ENCODE results near the gene CENPQ. TPM values are rescaled to one million over a fixed set of nuclear protein-coding genes. Genes with fewer than 3 reads are reported as not detected.

CENPQ gene
- polyA plus RNA-seq, 3 donors = 11.0 to 15.5 (median 11.0) TPM

DNA sequence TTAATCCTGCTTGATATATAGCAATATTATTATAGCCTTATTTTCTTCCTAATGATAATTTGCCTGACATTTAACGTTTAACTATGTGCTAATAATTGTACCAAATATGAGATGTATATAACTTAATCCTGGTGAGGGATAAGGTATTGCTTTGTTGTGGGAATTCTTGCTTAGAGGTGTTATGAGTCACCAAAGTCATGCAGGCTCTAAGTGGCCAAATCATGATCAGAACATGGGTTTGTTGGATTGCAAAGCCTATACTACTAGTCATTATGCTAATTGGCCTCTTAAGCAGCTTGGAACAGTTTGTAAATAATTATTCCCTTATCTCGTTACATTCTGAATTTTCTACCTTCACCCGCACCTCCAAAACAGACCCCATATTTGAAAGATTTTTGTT, 65.4 kb downstream of the CENPQ start:
- no peak for DNase-seq (ENCODE audit: extremely low read depth in 1 of 11, low read depth in 9 of 11, low spot score in 4 of 11)

DNA sequence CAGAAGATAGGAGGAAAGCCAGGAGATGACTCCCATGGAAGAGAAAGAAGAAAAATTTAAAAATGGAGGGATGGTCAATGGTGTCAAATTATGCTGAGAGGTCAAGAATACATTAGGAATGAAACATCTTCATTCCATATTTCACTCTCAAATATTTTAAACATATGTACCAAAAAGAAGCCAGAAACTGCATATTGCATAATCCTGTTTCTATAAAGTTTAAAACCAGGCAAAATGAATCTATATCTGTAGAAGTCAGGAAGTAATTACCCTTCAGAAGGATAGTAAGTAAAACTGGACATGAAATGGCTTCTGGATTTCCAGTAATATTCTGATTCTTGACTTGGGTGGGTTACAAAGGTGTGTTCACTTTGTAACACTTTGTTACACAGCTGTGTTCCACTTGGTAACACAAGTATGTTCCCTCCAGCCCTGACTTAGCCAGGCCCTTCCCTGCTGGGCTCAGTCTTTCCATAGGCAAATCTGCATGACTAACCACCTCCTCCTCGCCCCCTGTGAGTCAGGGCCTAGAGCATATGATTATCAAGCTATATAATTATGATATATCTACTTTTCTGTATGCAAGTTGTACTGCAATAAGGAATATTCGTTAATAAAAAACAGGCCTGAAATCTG, 67.1 kb downstream of the CENPQ start:
- DNase-seq (ENCODE audit: extremely low read depth in 1 of 11, low read depth in 9 of 11, low spot score in 4 of 11) = no peak

DNA sequence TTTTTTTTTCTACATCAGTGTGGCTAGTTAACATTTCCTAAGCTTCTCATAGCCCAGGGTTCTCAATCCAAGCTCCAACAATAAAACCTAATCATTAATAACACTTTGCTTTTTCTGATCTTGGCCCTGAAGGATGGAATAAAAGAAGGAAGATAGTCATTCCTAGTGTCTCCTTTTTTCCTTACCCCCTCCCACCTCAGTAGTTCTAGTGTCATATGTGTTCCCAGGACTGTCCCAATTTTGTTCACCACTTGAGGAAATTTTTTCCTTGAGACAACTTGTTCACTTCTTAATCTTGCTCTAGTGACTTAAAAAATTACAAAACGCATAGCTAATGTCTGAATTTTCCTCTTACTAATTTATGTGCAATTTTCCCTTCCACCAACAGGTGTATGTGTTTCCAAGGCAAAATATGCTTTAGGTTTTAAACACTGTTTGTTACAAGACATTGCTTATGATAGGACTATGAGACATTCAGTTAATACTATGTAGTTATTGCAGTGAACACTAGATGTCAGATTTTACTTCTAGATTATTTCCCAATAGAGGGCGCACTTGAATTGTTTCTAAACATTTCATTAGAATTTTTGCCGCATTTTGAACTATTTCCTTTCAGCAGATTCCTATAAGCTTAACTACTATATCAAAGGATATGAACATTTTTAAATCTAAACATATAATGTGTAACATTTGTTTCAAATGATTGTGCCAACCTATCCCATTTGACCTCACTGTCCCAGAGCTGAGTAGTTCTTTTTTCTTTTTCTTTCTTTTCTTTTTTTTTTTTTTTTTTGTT, 68.8 kb downstream of the CENPQ start:
- DNase-seq (ENCODE audit: extremely low read depth in 1 of 11, low read depth in 9 of 11, low spot score in 4 of 11) = peak in 6 of 11 donors; percentile 22 to 47 (median 28)

DNA sequence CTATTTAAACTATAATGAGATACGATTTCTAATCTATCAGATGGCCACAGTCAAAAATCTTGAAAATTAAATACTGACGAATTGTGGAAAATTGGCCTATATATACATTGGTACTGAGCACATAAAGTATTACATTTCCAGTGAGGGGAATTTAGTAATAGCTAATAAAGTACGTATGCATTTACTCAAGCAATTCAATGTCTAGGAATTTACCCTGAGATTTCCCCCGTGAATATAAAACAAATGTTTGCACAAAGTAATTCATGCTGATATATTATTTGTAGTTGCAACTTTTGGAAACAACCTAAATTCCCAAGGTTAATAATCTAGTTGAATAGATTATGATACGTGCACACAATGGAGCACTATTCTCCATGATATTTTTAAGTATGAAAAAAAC, 72.6 kb downstream of the CENPQ start:
- no peak for DNase-seq (ENCODE audit: extremely low read depth in 1 of 11, low read depth in 9 of 11, low spot score in 4 of 11)

DNA sequence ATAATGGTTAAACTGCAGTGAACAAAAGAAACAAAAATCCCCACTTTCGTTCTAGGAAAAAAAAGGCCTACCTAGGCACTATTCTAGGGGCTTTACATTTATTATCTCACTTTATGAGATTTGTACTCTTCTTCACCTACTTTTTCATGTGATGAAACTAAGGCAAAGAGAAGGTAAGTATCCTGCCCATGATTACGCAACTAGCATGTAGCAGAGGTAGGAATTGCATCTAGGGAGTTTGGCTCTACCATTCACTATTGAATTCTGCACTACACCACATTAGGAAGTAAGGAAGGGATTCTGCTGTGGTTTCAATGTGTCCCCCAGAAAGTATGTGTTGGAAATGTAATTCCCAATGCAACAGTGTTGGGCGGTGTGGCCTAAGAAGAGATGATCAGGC, 75.9 kb downstream of the CENPQ start:
- no peak for DNase-seq (ENCODE audit: extremely low read depth in 1 of 11, low read depth in 9 of 11, low spot score in 4 of 11)

DNA sequence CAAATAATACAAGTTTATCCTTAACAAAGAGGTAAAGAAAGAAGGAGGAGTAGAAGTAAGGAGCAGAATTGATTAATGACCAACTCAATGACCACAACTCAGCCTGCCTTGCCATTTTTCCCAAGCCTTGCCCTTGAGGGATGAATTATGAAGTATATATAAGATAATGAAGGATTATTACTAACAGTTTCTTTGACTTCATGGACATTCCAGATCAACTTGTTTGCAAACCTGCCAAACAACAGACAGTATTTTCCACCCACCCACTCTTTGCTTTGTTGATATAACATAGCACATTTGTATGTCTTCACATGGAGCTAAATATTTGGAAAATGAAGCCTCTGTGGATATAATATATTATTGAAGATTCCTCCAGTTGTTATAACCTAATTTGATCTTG, 77.4 kb downstream of the CENPQ start:
- DNase-seq (ENCODE audit: extremely low read depth in 1 of 11, low read depth in 9 of 11, low spot score in 4 of 11) = no peak

DNA sequence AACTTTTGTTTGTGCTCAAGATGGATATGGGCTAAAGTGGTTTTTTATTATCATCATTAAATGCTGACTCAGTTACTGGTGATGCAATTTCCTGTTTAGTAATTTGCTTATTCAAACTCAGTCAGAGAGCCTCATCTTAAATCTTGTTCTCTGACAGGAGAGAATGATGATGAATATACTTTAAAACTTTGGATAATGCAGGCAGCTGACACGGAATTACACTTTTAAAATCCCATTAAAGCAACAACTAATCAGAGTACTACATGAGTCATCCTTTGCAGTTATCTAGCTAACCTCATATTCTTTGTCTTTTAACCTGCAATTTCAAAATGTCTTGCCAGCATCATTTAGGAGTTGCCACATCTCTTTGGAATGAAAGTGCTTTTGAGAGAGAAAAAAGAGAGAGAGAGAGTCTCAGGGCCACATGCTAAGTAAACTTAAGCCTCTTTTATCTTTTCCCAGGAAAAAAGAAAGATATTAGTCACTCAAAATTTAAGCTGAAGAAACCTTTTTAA, 78.1 kb downstream of the CENPQ start:
- DNase-seq (ENCODE audit: extremely low read depth in 1 of 11, low read depth in 9 of 11, low spot score in 4 of 11) = no peak

DNA sequence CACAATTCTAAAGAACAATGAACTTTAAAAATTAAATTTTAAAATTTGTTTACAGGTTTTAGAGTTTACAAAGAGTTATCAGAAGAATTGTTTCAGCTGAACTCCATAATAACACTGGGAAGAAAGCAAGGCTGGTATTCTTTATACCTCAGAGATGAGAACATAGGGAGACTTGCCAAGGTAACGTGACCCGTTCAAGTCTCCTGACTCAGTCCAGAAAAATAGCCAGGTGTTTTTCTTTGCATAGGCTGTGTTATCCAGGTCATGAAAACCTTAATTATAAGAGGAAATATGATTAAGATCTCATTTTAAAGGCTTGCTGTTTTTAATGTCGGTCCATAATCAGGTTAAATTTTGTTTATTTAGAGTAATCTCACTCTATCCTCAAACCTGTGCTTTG, 78.8 kb downstream of the CENPQ start:
- no peak for DNase-seq (ENCODE audit: extremely low read depth in 1 of 11, low read depth in 9 of 11, low spot score in 4 of 11)

Other genes with a start within 250 kb of the CENPQ start
- gene MMUT, start 117 bp upstream of the CENPQ start, polyA plus RNA-seq (ENCODE audit: insufficient read length in 3 of 3) = 10 to 100 TPM; 43.5 to 54.8 (median 47.0) TPM
- gene GLYATL3, start 36.6 kb downstream of the CENPQ start, polyA plus RNA-seq (ENCODE audit: insufficient read length in 3 of 3) = not detected
- gene C6orf141, start 87.3 kb downstream of the CENPQ start, polyA plus RNA-seq (ENCODE audit: insufficient read length in 3 of 3) = 1 to 10 TPM in 1 of 3 donors, under 1 TPM in 2; 0.29 to 1.3 (median 0.54) TPM
- gene RHAG, start 173.5 kb downstream of the CENPQ start, polyA plus RNA-seq (ENCODE audit: insufficient read length in 3 of 3) = 1 to 10 TPM in 1 of 3 donors, under 1 TPM in 2; 0.56 to 2.2 (median 0.88) TPM